ENCODE results near the gene FUT3. TPM values are rescaled to one million over a fixed set of nuclear protein-coding genes. Genes with fewer than 3 reads are reported as not detected.

The FUT3 gene
- total and polyA plus RNA-seq, 2 of the 8 experiments (the other 6 are each of a cell fraction or from before 2014, with no cell fraction given) = 0.15 to 0.63 TPM

- H3K4me2 ChIP-seq (ENCODE audit: insufficient read depth in 1 of 2, low read depth in 2 of 2, low read length in 2 of 2) = no peak overlapping the region
- ChIA-PET POLR2A (ENCODE audit: partially characterized antibody) (interaction anchor here (2.1 kb wide), 2 partner anchors 27 to 35 kb away, joined by 6 to 7 read pairs; no protein-coding TSS in a partner anchor), CTCF (ENCODE audit: partially characterized antibody) (interaction anchor here (0.6 to 1.7 kb wide), 4 partner anchors 8 to 60 kb away, joined by 3 to 4 read pairs (median 4); no protein-coding TSS in a partner anchor)
- H4K20me1 ChIP-seq (replicated peaks in 1 of 2; ENCODE audit: control insufficient read depth in 1 of 2, insufficient read depth in 2 of 2, low read length in 2 of 2) = no peaks in the 10 kb centered on the region
- H2AK5ac ChIP-seq (ENCODE audit: low read depth, low read length) = no peak overlapping the region; the same call in 1 of the 2 replicates
- 0 out of 2 replicates have a peak overlapping the region, but pooled peaks have one; percentile 5 for H2BK5ac ChIP-seq (ENCODE audit: low read depth, low read length)
- no peaks in the 10 kb centered on the region for H3K9me3 ChIP-seq (ENCODE audit: insufficient read depth in 2 of 2, low read depth in 1 of 2, low read length in 1 of 2)
- H2BK120ac ChIP-seq (replicated peaks; ENCODE audit: low read depth, low read length) = peak overlapping the region; percentile 43
- DNase-seq (ENCODE audit: low read depth in 1 of 2, low spot score in 2 of 2) = no peak
- H3K79me2 ChIP-seq (ENCODE audit: control insufficient read depth in 1 of 2, insufficient read depth in 2 of 2, low read length in 2 of 2) = no peaks in the 10 kb centered on the region
- peaks cover 0 to 2% (median 1%) of the 10 kb centered on the region in 4 experiments; a peak in 2 of 7 replicates for H3K27me3 ChIP-seq (replicated peaks in 1 of 4; ENCODE audit: control insufficient read depth in 3 of 4, extremely low read depth in 1 of 4, insufficient read depth in 3 of 4, low read length in 3 of 4)
- H3K23me2 ChIP-seq (ENCODE audit: low read depth, low read length) = no peaks in the 10 kb centered on the region
- H3K36me3 ChIP-seq (ENCODE audit: control insufficient read depth in 2 of 4, insufficient read depth in 4 of 4, low read length in 3 of 4) = no peaks in the 10 kb centered on the region
- H3K79me1 ChIP-seq (ENCODE audit: low read depth, low read length) = no peaks in the 10 kb centered on the region
- no peak overlapping the region for H3K4me3 ChIP-seq (ENCODE audit: extremely low read depth in 1 of 4, insufficient read depth in 2 of 4, low read depth in 3 of 4, low read length in 4 of 4)
- H3K23ac ChIP-seq (ENCODE audit: insufficient read length) = no peak overlapping the region
- H4K5ac ChIP-seq (ENCODE audit: insufficient read length, low read depth, low read length) = no peak overlapping the region
- no peak overlapping the region for H3K4ac ChIP-seq (replicated peaks; ENCODE audit: insufficient read length, low read depth, low read length)
- no peaks in the 10 kb centered on the region; a peak in 1 of 7 replicates for H3K4me1 ChIP-seq (replicated peaks in 1 of 4; ENCODE audit: control insufficient read depth in 3 of 4, insufficient read depth in 4 of 4, low read length in 3 of 4)
- H3K56ac ChIP-seq (replicated peaks; ENCODE audit: insufficient read length, low read depth, low read length) = no peak overlapping the region
- peak overlapping the region; percentile 65 for H4K91ac ChIP-seq (replicated peaks; ENCODE audit: insufficient read length, low read length)
- H3K14ac ChIP-seq (ENCODE audit: insufficient read length) = no peak overlapping the region
- H3K18ac ChIP-seq (ENCODE audit: extremely low read depth, low read length) = no peak overlapping the region
- no peak overlapping the region for H3K9ac ChIP-seq (replicated peaks in 1 of 4; ENCODE audit: extremely low read depth in 1 of 4, low read depth in 3 of 4, low read length in 3 of 4)
- no peak overlapping the region for H2BK20ac ChIP-seq (ENCODE audit: low read length)
- H2BK15ac ChIP-seq (ENCODE audit: low read length) = no peak overlapping the region
- WGBS, 2 experiments (ENCODE audit: extremely low coverage in 1 of 2, insufficient coverage in 1 of 2, insufficient read length in 1 of 2, insufficient replicate concordance in 2 of 2, low coverage in 1 of 2, low lambda C conversion rate in 2 of 2, missing lambda C conversion rate in 1 of 2) = 81% methylated on average over 9 of the region's 9 CpGs; no CpG with 5 or more reads in 1 of the 2 experiments
- FAIRE-seq = no peak
- no peak overlapping the region; the same call in 1 of the 2 replicates for H4K8ac ChIP-seq (ENCODE audit: extremely low read depth, insufficient read depth, low read length)
- H2AFZ ChIP-seq (ENCODE audit: low read length) = no peak overlapping the region
- H2BK12ac ChIP-seq (ENCODE audit: low read depth, low read length) = 0 out of 2 replicates have a peak overlapping the region, but pooled peaks have one; percentile 50
- TF ChIP-seq BACH1 (IDR thresholded peaks at IDR 0.05; ENCODE audit: low read length) = no peak
- no peak for TF ChIP-seq MAFK (IDR thresholded peaks at IDR 0.05; ENCODE audit: low read depth, low read length)
- H3K27ac ChIP-seq (ENCODE audit: low read depth, low read length) = no peak overlapping the region
These were observed 12.9 kb upstream of the FUT3 start for GRCh38 chr19:5864013-5864720.

Data from H1 (cell line).